Activated CD8-positive, alpha-beta T cell treated with anti-CD3 and anti-CD28 coated beads for 36 hours (primary cell): ENCODE results near the gene AFF2. TPM values are rescaled to one million over a fixed set of nuclear protein-coding genes. Genes with fewer than 3 reads are reported as not detected.

Experiments used
- ATAC-seq: fragments of 200-7000 bp; cut with Tn5 transposase; one replicate; pipeline ENCODE4 v1.10.0; 2021; ENCODE audit warnings: mild to moderate bottlenecking, moderate library complexity
- CTCF ChIA-PET: fragments of 350-600 bp; sonication (Branson Sonifier 250); formaldehyde crosslinking; loops from one replicate; lab custom pipeline; 2021; ENCODE audit warnings: antibody characterized with exemption; lab: Charles Lee
- POLR2A ChIA-PET: fragments of 350-600 bp; sonication (Branson Sonifier 250); formaldehyde crosslinking; loops from one replicate; lab custom pipeline; 2021; ENCODE audit warnings: antibody characterized with exemption; lab: Charles Lee
- DNase-seq: peaks from one replicate; pipeline ENCODE4 v3.0.0-alpha.2; 2020
- H3K27ac Mint-ChIP-seq: one replicate; pipeline ENCODE4 v1.8.0; 2021; ENCODE audit warnings: mild to moderate bottlenecking, mixed read lengths
- H3K27me3 Mint-ChIP-seq: one replicate; pipeline ENCODE4 v1.8.0; 2021; ENCODE audit warnings: mixed read lengths
- H3K36me3 Mint-ChIP-seq: one replicate; pipeline ENCODE4 v1.8.0; 2021; ENCODE audit warnings: low read depth, mixed read lengths
- H3K4me1 Mint-ChIP-seq: one replicate; pipeline ENCODE4 v1.8.0; 2021; ENCODE audit warnings: low read depth, mixed read lengths
- H3K4me3 Mint-ChIP-seq: one replicate; pipeline ENCODE4 v1.8.0; 2021; ENCODE audit warnings: mild to moderate bottlenecking, moderate library complexity, mixed read lengths
- H3K9me3 Mint-ChIP-seq: one replicate; pipeline ENCODE4 v1.8.0; 2021; ENCODE audit warnings: mixed read lengths
- CTCF ChIP-seq: fragments of 200-600 bp; IDR thresholded peaks from one replicate; pipeline ENCODE4 v1.8.0; 2022; ENCODE audit warnings: antibody characterized with exemption, mild to moderate bottlenecking
- intact Hi-C: fragments of 100-400 bp; cut with micrococcal nuclease; formaldehyde crosslinking; loops from one replicate; pipeline ENCODE4 v1.10.0; 2022
- total RNA-seq, 2 experiments: library from RNA; stranded (reverse); gene quantifications; one replicate each; pipeline ENCODE4 v1.2.3, GENCODE V29; 2021

The AFF2 gene
- total RNA-seq, 2 experiments from 2014 or later = 1.3 to 1.7 TPM

DNA sequence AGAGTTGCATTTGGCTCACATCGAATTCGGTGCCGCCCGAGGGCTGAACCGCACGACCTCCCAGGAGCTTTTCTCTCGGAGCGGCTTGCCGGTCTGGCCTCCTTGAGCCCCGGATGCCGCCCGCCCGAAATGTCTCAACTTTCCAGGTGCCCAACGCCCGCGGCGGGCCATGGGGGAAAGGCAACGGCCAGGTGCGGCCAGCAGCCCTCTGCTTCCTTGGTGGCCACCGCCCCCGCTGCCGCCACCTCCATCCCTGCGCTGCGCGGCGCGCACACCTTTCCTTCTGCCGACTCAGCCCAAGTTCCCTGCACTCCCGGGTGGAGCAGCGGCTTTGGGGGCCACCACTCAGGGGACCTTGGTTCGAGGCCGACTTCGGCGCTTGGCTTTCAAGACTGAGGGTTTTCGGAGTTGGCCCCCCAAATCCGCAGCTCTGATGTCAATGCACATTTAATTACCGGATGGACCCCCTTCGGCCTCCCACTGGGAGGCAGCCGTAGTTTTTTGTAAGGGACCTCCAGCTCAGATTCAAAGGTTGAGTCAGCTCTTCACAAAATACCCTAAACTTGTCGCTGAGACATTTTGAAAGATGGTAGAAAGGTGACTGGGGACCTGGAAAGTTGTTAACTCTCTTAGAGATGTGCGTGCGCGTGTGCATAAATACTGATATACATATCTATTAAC, 1.1 kb downstream of the AFF2 start:
- ATAC-seq (peak; percentile 20), DNase-seq (peak; percentile 4)
- Mint-ChIP-seq H3K4me3 (peak overlapping the region; percentile 75), H3K27me3 (peaks cover 6% of the 10 kb centered on the region), H3K36me3 (no peaks in the 10 kb centered on the region), H3K4me1 (peaks cover 12% of the 10 kb centered on the region), H3K9me3 (no peaks in the 10 kb centered on the region), H3K27ac (no peak overlapping the region)
- ChIA-PET POLR2A (interaction anchor here (0.7 kb wide), 1 partner anchor 107 kb away, joined by 3 read pairs; no protein-coding TSS in a partner anchor), CTCF (interaction anchor here (1.2 kb wide), 1 partner anchor 51 kb away, joined by 3 read pairs; no protein-coding TSS in a partner anchor)
- intact Hi-C loops = no loop called here
- TF ChIP-seq CTCF = no peak

DNA sequence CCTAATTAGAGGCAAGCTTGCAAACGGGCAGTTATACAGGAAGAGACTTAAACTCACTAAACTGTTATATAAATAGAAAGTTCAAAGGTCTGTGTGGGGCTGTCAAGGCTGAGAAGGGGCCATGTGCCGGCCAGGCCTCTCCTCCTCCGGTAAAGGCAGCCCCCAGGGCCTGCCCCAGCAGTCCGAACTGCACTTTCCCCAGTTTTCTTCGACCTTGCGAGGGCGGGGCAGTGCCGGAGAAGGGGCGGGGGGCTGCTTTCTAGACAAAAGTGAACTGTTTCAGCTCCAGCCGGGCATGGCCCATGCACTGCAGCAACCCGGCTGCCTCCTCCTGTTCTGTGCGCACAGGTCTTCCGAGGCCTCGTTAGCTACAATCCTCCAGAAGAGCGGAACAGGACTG, 4.1 kb downstream of the AFF2 start:
- Mint-ChIP-seq H3K36me3 (no peaks in the 10 kb centered on the region), H3K4me1 (no peaks in the 10 kb centered on the region), H3K4me3 (no peak overlapping the region), H3K27ac (no peak overlapping the region), H3K9me3 (no peaks in the 10 kb centered on the region), H3K27me3 (peaks cover 6% of the 10 kb centered on the region)
- intact Hi-C loops = no loop called here
- ChIA-PET CTCF (no interaction called here), POLR2A (no interaction called here)
- DNase-seq = no peak
- ATAC-seq = no peak
- no peak for TF ChIP-seq CTCF

GRCh38 chrX:148507418-148507817, 7.0 kb downstream of the AFF2 start:
- ATAC-seq = no peak
- intact Hi-C loops = no loop called here
- H3K4me1 Mint-ChIP-seq = no peaks in the 10 kb centered on the region
- H3K27ac Mint-ChIP-seq = no peak overlapping the region
- no peak overlapping the region for H3K4me3 Mint-ChIP-seq
- POLR2A ChIA-PET = no interaction called here
- no peak for DNase-seq
- H3K27me3 Mint-ChIP-seq = peaks cover 6% of the 10 kb centered on the region
- no peaks in the 10 kb centered on the region for H3K9me3 Mint-ChIP-seq
- CTCF ChIA-PET = interaction anchor here (0.8 to 1.4 kb wide), 2 partner anchors 10 to 23 kb away, joined by 3 to 4 read pairs; no protein-coding TSS in a partner anchor
- H3K36me3 Mint-ChIP-seq = no peaks in the 10 kb centered on the region
- TF ChIP-seq CTCF = no peak

DNA sequence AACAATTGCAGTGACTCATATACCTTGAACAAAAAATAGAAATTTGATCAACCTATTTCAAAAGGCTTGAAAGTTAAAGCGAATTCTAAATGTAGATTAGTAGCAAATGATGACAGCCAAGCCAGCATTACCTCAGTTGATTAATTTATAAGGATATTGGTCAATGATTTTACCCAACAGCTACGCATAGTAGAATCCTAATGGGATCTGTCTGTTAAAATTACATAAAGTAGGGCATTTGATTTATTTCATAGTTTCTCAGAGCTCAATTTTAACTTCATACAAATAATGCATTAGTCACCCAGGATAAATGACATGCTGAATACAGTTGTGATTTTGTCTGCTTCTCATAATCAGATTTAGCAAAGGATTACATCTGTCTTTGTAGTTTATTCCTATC, 12.0 kb downstream of the AFF2 start:
- POLR2A ChIA-PET = no interaction called here
- no peak overlapping the region for H3K27ac Mint-ChIP-seq
- no peaks in the 10 kb centered on the region for H3K27me3 Mint-ChIP-seq
- H3K4me3 Mint-ChIP-seq = no peak overlapping the region
- ATAC-seq (no peak), DNase-seq (no peak)
- no peak for TF ChIP-seq CTCF
- CTCF ChIA-PET = no interaction called here
- H3K36me3 Mint-ChIP-seq = no peaks in the 10 kb centered on the region
- no peaks in the 10 kb centered on the region for H3K4me1 Mint-ChIP-seq
- no peaks in the 10 kb centered on the region for H3K9me3 Mint-ChIP-seq
- intact Hi-C loops = no loop called here

DNA sequence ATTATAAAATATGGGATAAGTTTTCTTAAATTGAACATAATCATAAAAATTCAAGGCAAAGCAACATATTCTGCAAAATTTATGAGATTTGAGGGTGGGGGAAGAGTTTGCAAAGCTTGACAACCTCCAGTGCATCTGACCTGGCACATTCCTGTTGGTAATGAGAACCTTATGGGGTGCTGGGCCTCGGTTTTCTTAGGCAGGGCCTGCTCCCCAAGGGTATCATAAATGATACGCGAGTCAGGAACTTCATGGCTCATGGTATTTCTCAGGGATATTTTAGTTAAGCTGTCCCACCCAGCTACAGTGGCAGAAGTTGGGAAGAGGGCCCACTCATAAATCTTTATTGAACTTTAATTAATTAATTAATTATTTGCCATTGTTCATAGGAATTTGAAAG, 13.2 kb downstream of the AFF2 start:
- Mint-ChIP-seq H3K9me3 (no peaks in the 10 kb centered on the region), H3K4me3 (no peak overlapping the region), H3K36me3 (no peaks in the 10 kb centered on the region), H3K27me3 (no peaks in the 10 kb centered on the region), H3K27ac (no peak overlapping the region), H3K4me1 (no peaks in the 10 kb centered on the region)
- ATAC-seq (no peak), DNase-seq (no peak)
- intact Hi-C loops = no loop called here
- POLR2A ChIA-PET = no interaction called here
- CTCF ChIA-PET = interaction anchor here (2.3 kb wide), 1 partner anchor 17 kb away, joined by 6 read pairs; no protein-coding TSS in a partner anchor
- no peak for TF ChIP-seq CTCF
